ENCODE measurements around the gene ARF5.
"Not testable (repeated sequence)": the region's sequence is repeated elsewhere in the genome, so short reads cannot be mapped to it uniquely, and the experiment has no call there.

Gene ARF5

DNA sequence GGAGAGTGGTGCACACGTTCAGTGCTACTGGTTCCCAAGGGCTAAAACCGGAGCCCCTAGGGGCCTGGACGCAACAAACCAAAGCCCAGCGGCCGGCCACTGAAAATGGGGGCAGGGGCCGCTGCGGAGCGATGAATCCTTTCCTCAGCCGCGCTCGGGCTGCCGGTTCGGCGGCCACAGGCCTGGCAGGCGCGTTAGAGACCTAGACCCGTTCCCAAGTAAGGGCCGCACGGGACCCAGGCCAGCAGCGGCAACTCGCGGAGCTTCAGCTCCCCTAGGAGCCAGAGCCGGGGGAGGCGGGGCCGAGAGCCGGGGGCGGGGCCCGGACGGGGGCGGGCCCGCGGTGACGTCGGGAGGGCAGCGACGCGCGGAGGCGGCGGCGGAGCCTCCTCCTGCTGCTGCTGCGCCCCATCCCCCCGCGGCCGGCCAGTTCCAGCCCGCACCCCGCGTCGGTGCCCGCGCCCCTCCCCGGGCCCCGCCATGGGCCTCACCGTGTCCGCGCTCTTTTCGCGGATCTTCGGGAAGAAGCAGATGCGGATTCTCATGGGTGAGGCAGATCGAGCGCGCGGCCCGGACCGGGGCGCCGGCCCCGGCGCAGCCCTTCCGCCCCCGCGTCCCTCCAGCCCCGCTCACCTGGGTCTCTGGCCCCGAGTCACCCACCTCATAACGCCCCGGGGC lies at the start of gene ARF5:
ARF5 (plus strand) TSS at position 393 of the 678 bp plus-strand sequence; CDS start at position 481, 88 bp downstream.
- DNase-seq, result peak; percentile 48 to 64

- DNase-seq, result no peak
Measured at GRCh38 chr7:127539116-127539515, 49.1 kb upstream of the ARF5 start.

DNA sequence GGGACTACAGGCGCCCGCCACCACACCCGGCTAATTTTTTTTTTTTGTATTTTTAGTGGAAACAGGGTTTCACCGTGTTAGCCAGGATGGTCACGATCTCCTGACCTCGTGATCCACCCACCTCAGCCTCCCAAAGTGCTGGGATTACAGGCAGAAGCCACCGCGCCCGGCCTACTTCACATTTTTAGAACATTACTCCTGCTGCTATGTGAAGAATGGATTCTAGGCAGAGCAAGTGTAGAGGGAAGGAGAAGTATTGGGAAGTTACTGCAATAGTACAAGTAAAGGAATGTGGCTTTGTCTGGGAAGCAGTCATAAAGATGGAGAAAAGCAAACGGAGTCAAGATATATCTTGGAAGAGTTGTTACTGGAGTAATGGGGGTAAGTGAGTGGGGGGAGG lies 47.8 kb upstream of the ARF5 start:
- DNase-seq, result not testable (repeated sequence)

DNA sequence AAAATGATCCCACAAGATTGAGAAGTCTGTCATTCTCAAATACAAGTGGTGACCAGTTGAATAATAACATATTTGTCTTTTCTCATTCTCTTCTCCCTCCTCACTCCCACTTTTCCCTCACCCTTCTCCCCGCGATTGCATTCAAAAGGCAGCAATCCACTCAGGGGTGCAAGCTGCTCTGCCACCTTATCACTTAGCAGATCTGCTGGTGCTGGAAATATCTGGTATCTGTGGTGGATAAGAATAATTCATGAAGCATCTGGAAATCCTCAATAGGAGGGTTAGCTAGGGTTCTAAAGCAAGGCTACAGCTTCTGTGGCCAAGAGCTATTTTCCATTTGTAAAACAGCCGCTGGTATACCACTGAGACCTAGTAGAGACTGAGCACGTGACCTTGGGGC lies 46.7 kb upstream of the ARF5 start:
- DNase-seq, result no peak

- no peak for DNase-seq
Measured at GRCh38 chr7:127546313-127546712, 41.9 kb upstream of the ARF5 start.

GRCh38 chr7:127550247-127550646 lies 38.0 kb upstream of the ARF5 start:
- no peak for DNase-seq

- no peak for DNase-seq
Measured at GRCh38 chr7:127551941-127552340, 36.3 kb upstream of the ARF5 start.

- DNase-seq, result no peak
Measured at GRCh38 chr7:127556404-127556803, 31.8 kb upstream of the ARF5 start.

- no peak for DNase-seq
Measured at GRCh38 chr7:127557803-127558202, 30.4 kb upstream of the ARF5 start.

DNA sequence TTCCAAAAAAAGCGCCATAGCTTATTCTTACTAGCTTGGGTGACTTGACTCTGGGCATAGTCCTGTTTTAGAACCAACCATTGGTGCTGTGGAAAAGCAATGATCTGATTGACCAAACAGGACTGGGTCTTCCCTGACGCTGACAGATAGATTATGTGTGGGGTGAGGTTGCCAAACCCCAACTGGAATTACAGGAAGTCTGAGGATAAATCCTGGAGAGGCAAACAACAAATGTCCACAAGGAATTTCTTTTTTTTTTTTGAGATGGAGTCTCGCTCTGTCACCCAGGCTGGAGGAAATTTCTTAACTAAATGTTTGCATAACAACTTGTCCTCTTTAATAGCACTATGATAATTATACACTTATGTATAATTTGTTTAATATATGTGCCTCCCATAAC lies 22.0 kb upstream of the ARF5 start:
- no peak for DNase-seq

DNA sequence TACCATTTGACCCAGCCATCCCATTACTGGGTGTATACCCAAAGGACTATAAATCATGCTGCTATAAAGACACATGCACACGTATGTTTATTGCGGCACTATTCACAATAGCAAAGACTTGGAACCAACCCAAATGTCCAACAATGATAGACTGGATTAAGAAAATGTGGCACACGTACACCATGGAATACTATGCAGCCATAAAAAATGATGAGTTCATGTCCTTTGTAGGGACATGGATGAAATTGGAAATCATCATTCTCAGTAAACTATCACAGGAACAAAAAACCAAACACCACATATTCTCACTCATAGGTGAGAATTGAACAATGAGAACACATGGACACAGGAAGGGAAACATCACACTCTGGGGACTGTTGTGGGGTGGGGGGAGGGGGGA lies 20.2 kb upstream of the ARF5 start:
- not testable (repeated sequence) for DNase-seq

- DNase-seq, result no peak
Measured at GRCh38 chr7:127571741-127572505, 16.3 kb upstream of the ARF5 start.

DNA sequence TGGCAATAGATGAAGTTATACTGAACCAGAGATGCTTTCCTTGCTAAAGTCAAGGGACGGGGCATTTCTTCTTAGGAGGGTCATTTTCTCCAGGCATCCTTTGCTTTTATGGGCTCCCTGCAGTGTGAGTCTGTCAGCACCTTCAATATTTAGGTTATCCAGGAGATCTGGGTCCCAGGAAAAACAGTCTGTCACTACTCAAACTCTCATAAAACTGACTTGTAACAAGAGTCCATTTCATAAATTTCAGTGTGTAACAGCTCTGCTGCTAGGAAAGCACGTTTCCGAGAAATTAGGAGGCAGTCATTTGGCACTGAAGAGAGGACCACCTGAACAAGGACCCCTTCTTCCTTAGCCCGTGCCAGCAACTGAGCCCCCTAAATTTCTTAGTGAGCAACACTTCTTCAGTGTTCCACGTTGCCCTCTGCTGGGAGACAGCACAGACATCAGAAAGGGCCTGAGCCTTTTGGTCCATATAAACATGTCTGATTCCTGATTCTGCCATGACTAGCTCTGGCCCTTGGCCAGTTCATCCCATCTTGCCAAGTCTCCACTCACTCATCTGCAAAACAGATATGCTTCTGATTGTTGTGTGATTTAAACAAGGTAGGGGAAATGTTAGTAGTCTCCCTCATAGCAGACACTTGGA lies 10.1 kb upstream of the ARF5 start:
- DNase-seq, result no peak

DNA sequence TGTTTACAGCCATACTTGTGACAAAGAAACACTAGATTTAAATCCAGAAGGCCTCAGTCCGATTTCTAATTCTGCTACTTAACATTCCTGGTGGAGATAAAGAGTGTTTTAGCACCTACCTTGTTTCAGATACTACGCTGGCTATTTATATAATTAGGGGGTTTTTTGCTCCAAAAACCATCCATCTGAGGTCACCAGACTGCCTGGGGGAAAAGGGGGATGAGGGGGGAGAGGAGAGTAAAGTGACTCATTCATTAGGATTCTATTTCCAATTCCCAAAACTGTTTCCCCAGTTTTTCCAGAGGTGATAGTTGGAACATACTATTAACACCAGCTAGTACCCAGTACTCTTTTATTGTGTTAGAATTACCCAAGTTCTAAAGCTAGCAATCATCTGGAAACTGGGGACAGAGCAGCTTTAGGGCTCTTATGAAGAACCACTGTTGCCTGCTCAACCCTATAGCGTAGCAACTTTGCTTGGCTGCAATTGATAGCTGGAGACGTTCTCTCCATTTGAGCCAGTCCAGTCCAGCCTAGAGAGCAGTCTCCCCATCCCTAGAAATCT lies 9.4 kb upstream of the ARF5 start:
- DNase-seq, result no peak

GRCh38 chr7:127580612-127581011 lies 7.6 kb upstream of the ARF5 start:
- DNase-seq, result no peak

DNA sequence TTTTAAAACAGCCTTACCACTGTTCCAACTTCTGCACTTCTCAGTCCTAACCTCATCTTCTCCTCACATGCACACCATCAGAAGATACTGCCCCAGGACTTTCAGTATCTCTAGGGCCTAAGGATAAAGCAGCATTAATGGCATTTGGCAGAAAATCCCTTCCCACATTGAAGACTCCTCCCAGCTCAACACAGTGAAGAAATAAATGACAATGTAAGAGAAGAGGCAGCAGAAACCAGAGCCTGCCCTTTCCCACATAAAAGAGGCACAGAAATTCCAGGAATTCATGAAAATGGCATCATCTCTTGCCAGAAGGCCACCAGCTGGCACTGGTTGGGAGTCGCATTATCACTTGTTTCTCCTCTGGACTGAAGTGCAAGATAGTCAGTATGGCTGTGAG lies 6.5 kb upstream of the ARF5 start:
- no peak for DNase-seq

DNA sequence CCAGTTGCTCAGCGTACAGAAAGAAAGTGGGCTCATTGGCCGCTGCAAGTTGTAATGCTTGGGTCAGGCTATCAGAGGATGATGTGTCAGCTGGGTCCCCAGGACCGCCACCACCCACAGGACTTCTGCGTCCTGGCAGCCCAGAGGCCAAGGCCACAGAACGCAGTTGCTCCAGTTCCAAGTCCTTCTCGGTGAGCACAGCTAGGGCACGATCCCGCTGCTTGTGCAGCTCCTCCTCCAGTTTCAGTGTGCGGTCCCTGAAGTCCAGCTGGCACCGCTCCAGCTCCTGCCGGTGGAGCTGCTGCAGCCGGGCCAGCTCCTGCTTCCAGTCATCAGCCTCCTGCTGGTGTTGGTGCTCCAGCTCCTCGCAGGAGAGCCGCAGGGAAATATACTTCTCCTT lies 5.8 kb upstream of the ARF5 start:
- no peak for DNase-seq

DNA sequence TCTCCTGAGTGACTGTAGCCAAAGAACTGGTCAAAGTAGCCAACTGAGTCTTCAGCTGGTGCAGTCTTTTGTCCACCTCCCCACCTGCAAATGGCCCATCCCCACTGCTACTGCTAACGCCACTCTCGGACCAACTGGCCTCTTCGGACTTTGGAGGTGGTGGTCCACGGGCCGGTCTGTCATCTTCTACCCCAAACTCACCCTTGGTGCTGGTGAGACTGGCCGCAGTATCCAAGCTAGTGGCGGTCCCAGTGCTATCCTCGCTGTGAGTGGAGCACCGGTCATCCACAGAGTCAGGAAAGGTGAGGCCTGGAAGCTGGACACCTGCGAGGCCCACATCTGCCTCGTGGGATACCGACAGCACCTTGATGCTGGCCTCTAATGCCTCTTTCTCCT lies 3.6 kb upstream of the ARF5 start:
- DNase-seq, result no peak

DNA sequence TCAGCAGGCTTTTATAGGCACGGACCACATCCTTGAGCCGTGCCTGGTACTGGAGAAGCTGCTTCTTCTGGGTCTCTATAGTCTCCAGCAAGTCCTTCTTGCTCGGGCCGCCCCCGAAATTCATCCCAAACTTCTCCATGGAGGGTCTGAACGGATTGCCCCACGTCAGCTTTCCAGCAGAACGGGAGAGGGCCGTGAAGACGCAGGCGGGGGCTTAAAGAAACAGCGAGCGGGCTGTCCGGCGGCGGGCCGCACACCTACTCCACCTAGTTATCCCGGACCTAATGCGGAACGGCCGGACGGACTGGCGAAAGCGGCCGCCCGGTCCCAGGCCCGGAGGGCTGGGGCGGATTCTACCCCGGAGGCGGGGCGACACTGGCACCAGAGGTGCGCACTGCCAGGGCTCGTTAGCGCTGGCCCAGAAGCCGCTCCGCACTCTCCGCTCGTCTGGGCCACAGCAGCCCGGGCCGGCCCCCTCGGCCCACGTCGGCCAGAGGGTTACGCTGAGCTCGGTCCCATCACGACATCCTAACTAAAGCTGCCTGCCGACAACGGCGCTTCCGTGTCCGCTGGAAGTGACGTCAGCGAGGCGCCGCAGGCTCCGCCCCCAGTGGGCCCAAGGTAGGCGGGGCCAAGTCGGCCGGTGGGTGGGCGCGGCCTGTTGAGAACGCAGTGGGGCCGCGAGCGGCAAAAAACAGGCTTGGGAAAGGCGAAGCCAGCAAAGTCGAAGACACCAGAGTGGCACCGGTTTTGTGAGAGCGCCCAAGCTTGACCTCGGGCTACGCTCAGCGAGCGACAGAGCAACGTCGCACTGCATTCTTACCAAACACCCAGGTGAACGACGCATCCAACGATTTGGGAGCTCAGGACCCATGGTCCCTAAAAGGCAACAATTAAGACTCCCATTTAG lies 2.9 kb upstream of the ARF5 start, which contains the start of gene GCC1:
GCC1 (minus strand) TSS at position 553 of the 910 bp plus-strand sequence; CDS start at position 139, 414 bp downstream.
- peak; percentile 62 to 81 for DNase-seq

DNA sequence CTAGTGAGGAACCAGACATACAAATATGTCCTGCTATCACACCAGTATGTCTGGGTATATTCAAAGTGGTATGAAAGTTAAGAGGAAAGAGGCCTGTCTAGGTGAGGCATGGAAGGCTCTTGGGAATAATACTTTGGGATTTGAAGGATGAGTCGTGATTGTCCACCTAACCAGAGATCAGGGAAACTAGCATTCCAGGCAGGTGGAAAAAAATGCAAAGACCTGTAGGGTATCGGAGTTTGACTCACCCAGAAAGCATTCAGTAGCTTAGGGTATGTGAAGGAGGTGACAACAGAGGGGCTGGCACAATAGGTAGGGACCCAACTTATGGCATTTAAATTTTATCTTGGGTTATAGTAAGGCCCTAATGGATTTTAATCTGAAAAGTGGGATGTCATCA lies 1.9 kb upstream of the ARF5 start:
- DNase-seq, result no peak

DNA sequence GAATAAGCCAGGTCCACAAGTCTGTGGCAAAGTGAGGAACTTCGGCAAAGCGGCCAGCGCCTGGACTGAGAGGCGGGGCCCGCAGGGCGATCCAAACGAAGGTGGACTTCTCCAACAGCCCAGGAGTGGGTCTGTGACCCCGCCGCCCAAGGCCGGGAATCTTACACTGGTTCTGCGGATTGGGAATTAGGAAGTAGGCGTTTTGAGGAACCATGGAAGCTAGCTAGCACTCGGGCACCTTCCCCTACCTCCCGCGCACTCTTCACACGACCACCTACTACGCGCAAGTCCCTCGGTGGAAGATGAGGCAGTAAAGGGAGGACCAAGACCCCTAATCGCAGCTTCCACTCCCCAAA lies 570 bp upstream of the ARF5 start:
- no peak for DNase-seq

GRCh38 chr7:127588697-127589482 lies 679 bp downstream of the ARF5 start:
- no peak for DNase-seq

All from bone marrow (tissue), 2 donors.